ENCODE data around the gene GTSE1.

GRCh38 chr22:46370584-46371291, 74.1 kb downstream of the GTSE1 start:
- TF ChIP-seq TEAD4 (IDR thresholded peaks at IDR 0.05; ENCODE audit: borderline replicate concordance, insufficient read depth) = no peak
- no peak for TF ChIP-seq MAX (IDR thresholded peaks at IDR 0.05; ENCODE audit: low read depth)
- no peak for TF ChIP-seq CTCF (IDR thresholded peaks at IDR 0.05)
- no peak for TF ChIP-seq RFX5 (IDR thresholded peaks at IDR 0.05; ENCODE audit: low read length)
- TF ChIP-seq SMC3 (IDR thresholded peaks at IDR 0.05; ENCODE audit: low read depth, low read length) = no peak
- TF ChIP-seq ELF1 (IDR thresholded peaks at IDR 0.05) = no peak
- no peak for TF ChIP-seq RAD21 (IDR thresholded peaks at IDR 0.05; ENCODE audit: low read length)
- TF ChIP-seq EP300 (IDR thresholded peaks at IDR 0.05; ENCODE audit: borderline replicate concordance in 1 of 2, low read depth in 1 of 2, low read length in 1 of 2) = no peak
- TF ChIP-seq NRF1 (IDR thresholded peaks at IDR 0.05; ENCODE audit: low read depth, low read length) = no peak
- no peak for TF ChIP-seq IRF3 (IDR thresholded peaks at IDR 0.05; ENCODE audit: low read depth, low read length)
- TF ChIP-seq REST (IDR thresholded peaks at IDR 0.05; ENCODE audit: low read depth, low read length) = no peak
- TF ChIP-seq TAF1 (IDR thresholded peaks at IDR 0.05; ENCODE audit: borderline replicate concordance, low read depth, low read length) = no peak
- TF ChIP-seq RCOR1 (IDR thresholded peaks at IDR 0.05; ENCODE audit: low read length) = no peak
